Ishikawa (cell line): ENCODE results near the gene ZCWPW2.

Experiments
- CEBPB ChIP-seq: IDR thresholded peaks from 2 replicates; pipeline ENCODE4 v1.6.1; 2012
- CREB1 ChIP-seq: IDR thresholded peaks from 2 replicates; pipeline ENCODE4 v1.6.1; 2012; ENCODE audit warnings: low read depth
- FOXM1 ChIP-seq: IDR thresholded peaks from 2 replicates; pipeline ENCODE4 v1.6.1; 2012; ENCODE audit warnings: low read depth, borderline replicate concordance
- RAD21 ChIP-seq: IDR thresholded peaks from 2 replicates; pipeline ENCODE4 v1.6.1; 2012; ENCODE audit warnings: low read depth
- REST ChIP-seq: IDR thresholded peaks from 2 replicates; pipeline ENCODE4 v1.6.1; 2012; ENCODE audit warnings: low read depth, mild to moderate bottlenecking
- ZBTB7A ChIP-seq: IDR thresholded peaks from 2 replicates; pipeline ENCODE4 v1.6.1; 2012; ENCODE audit warnings: low read depth

- TF ChIP-seq REST (no peak), CREB1 (no peak), ZBTB7A (no peak), CEBPB (no peak), FOXM1 (no peak), RAD21 (no peak)
Observed at GRCh38 chr3:28349469-28350000, 1.0 kb downstream of the ZCWPW2 start.
